ENCODE measurements around the gene OR10A6.

DNA sequence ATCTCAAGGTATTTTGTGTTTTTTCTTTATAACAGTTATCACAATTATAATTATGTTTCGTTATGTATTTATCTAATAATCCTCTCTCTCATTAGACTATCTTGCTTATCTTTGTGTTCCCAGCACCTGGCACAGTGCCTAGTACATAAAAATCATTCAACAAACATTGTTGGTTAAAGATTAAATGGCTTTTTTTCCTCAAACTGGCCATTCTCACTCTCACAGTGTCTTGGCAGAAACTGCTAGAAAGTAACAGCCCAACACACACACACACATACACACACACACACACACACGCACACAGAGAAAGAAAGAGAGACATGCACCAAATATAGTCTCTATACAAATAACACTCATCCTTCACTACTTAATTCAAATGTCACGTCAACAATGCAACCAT lies 36.8 kb downstream of the OR10A6 start:
- TF ChIP-seq, protein P1, sequence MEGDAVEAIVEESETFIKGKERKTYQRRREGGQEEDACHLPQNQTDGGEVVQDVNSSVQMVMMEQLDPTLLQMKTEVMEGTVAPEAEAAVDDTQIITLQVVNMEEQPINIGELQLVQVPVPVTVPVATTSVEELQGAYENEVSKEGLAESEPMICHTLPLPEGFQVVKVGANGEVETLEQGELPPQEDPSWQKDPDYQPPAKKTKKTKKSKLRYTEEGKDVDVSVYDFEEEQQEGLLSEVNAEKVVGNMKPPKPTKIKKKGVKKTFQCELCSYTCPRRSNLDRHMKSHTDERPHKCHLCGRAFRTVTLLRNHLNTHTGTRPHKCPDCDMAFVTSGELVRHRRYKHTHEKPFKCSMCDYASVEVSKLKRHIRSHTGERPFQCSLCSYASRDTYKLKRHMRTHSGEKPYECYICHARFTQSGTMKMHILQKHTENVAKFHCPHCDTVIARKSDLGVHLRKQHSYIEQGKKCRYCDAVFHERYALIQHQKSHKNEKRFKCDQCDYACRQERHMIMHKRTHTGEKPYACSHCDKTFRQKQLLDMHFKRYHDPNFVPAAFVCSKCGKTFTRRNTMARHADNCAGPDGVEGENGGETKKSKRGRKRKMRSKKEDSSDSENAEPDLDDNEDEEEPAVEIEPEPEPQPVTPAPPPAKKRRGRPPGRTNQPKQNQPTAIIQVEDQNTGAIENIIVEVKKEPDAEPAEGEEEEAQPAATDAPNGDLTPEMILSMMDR (IDR thresholded peaks at IDR 0.05; ENCODE audit: borderline replicate concordance, extremely low read depth, low read length, poor library complexity, severe bottlenecking) = no peak
- no peak for TF ChIP-seq EZH2 (IDR thresholded peaks at IDR 0.05; ENCODE audit: borderline replicate concordance, low read depth, low read length, severe bottlenecking)

All from DND-41 (cell line).